AG10803 (cell line): ENCODE results near the gene CEP95.
A peak's percentile ranks its signal among the peaks of the same experiment; 100 is the strongest.

Source experiments
- DNase-seq: peaks from one replicate; pipeline ENCODE4 v3.0.0; 2010; ENCODE audit warnings: low read depth
- H3K4me3 ChIP-seq: 2 replicates; pipeline ENCODE4 v1.5.1; 2011; ENCODE audit warnings: mild to moderate bottlenecking, low read length, control low read depth
- TF ChIP-seq, protein P1 (sequence below): conservative IDR thresholded peaks from 2 replicates; pipeline ENCODE4 v1.5.1; 2011; ENCODE audit warnings: mild to moderate bottlenecking, low read length, control low read depth, inconsistent platforms

The CEP95 gene

DNA sequence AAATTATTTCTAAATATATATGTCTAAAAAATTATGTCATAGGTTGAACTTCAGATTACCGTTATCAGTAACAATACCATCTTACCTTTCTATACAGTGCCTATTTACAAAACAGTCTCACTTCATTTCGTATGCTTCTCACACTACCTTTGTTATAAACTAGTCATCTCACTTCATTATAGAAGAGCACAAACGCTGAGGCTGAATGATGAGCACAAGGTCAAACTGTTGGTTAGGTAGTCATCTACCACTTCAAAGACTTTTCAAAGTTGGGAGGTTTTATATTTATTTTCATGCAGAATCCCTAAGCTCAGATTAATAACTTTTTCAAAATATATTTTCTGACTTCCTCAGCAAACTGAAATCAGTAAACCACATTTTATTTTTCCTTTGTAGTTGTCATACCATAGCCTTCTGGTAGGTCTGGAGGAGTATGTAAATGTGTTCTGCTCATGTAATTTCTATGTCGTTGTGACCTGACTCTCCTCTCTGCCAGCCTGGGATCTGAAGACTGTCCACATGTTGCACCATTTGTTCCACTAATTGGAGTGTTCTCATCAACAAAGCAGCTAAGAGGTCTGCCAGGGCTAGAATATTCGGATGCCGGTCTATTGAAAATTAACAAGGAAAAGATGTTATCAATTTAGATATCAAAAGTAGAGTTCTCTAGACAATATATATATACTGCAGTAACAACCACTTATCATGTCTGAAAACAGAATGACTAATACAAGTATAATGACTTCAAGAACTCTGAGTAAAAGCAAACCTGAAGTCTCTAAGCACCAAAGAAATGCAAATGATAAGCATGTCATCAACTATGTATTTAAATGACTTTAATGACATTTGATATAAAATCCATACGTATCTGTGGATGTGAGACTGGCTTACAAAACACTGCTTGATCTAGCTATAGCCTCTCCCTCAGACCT is 73.9 kb downstream of the CEP95 start:
- TF ChIP-seq, protein P1, sequence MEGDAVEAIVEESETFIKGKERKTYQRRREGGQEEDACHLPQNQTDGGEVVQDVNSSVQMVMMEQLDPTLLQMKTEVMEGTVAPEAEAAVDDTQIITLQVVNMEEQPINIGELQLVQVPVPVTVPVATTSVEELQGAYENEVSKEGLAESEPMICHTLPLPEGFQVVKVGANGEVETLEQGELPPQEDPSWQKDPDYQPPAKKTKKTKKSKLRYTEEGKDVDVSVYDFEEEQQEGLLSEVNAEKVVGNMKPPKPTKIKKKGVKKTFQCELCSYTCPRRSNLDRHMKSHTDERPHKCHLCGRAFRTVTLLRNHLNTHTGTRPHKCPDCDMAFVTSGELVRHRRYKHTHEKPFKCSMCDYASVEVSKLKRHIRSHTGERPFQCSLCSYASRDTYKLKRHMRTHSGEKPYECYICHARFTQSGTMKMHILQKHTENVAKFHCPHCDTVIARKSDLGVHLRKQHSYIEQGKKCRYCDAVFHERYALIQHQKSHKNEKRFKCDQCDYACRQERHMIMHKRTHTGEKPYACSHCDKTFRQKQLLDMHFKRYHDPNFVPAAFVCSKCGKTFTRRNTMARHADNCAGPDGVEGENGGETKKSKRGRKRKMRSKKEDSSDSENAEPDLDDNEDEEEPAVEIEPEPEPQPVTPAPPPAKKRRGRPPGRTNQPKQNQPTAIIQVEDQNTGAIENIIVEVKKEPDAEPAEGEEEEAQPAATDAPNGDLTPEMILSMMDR: no peak
- peak; percentile 65 for DNase-seq
- no peak overlapping the region for H3K4me3 ChIP-seq

DNA sequence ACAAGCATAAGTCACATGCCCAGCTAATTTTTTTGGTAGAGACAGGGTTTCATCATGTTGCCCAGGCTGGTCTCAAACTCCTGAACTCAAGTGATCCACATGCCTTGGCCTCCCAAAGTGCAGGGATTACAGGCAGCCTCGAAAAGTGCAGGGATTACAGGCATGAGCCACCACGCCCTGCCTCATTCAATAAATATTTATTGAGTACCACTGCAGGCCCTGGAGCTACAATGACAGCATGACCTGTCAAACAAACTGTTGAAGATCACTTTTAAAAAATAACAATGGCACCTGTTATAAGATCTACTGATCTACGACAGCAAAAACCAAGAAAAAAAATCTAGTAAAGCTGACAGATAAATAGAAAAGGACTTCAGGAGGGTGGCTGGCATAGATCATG is 76.3 kb downstream of the CEP95 start:
- TF ChIP-seq, protein P1: no peak
- DNase-seq: no peak
- H3K4me3 ChIP-seq: no peak overlapping the region

DNA sequence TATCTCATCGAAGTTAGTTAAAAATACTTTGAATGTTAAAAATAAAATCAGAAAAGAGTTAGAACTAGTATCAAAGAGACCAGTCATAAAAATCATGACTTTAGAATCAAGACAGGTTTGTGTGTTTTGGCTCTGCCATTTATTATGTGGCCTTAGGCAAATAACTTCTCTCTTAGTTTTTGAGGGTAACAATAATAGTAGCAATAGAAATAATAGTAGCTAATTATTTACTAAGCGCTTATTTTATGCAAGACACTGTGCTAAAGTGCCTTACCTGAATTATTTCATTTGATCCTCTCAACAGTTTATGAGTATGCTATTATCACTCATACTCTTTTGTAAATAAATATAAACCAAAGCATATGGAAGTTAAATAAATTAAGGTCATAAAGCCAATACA is 78.4 kb downstream of the CEP95 start:
- no peak overlapping the region for H3K4me3 ChIP-seq
- no peak for DNase-seq
- TF ChIP-seq, protein P1: no peak
